H1 (cell line): ENCODE results near the gene JPH3. TPM values are rescaled to one million over a fixed set of nuclear protein-coding genes. Genes with fewer than 3 reads are reported as not detected.

Source experiments
- CTCF ChIA-PET: fragments of 300-600 bp; sonication (Branson Sonifier 250); formaldehyde crosslinking; loops from one replicate; lab custom pipeline; 2021; ENCODE audit not compliant: partially characterized antibody; lab: Charles Lee
- POLR2A ChIA-PET: fragments of 300-600 bp; sonication (Branson Sonifier 250); formaldehyde crosslinking; loops from one replicate; lab custom pipeline; 2021; ENCODE audit warnings: inconsistent platforms; ENCODE audit not compliant: partially characterized antibody; lab: Charles Lee
- DNase-seq, 2 experiments: peaks; one replicate each; pipeline versions ENCODE4 v3.0.0 to v3.0.0-alpha.2; 2010 to 2022; ENCODE audit warnings: low spot score in 2 of 2, low read depth in 1 of 2, mixed read lengths in 1 of 2
- FAIRE-seq: peaks from 2 replicates; lab custom pipeline; 2011; peaks lifted over from hg19 to GRCh38; lab: Jason Lieb, UNC
- H2AFZ ChIP-seq: 2 replicates; pipeline ENCODE4 v1.8.1; 2012; ENCODE audit warnings: low read length, inconsistent platforms
- H2AK5ac ChIP-seq: 2 replicates; pipeline ENCODE4 v1.6.1; 2013; ENCODE audit warnings: low read depth, low read length
- H2BK120ac ChIP-seq: replicated peaks from 2 replicates; pipeline ENCODE3; 2013; ENCODE audit warnings: low read depth, low read length, inconsistent platforms
- H2BK12ac ChIP-seq: 2 replicates; pipeline ENCODE4 v1.6.1; 2013; ENCODE audit warnings: low read depth, low read length
- H2BK15ac ChIP-seq: 2 replicates; pipeline ENCODE4 v1.6.1; 2013; ENCODE audit warnings: low read length
- H2BK20ac ChIP-seq: 2 replicates; pipeline ENCODE4 v1.6.1; 2013; ENCODE audit warnings: low read length
- H2BK5ac ChIP-seq: 2 replicates; pipeline ENCODE4 v1.6.1; 2013; ENCODE audit warnings: low read depth, low read length
- H3K14ac ChIP-seq: 2 replicates; pipeline ENCODE4 v1.6.1; 2013; ENCODE audit warnings: inconsistent platforms; ENCODE audit not compliant: insufficient read length
- H3K18ac ChIP-seq: 2 replicates; pipeline ENCODE4 v1.6.1; 2013; ENCODE audit warnings: low read length; ENCODE audit errors: extremely low read depth
- H3K23ac ChIP-seq: 2 replicates; pipeline ENCODE4 v1.6.1; 2013; ENCODE audit warnings: inconsistent platforms; ENCODE audit not compliant: insufficient read length
- H3K23me2 ChIP-seq: 2 replicates; pipeline ENCODE4 v1.6.1; 2013; ENCODE audit warnings: low read depth, low read length
- H3K27ac ChIP-seq: 2 replicates; pipeline ENCODE4 v1.6.1; 2011; ENCODE audit warnings: low read depth, low read length, inconsistent platforms
- H3K27me3 ChIP-seq, 4 experiments: replicated peaks in 1 of 4; 1 replicate in 1 of 4; 2 replicates in 3 of 4; pipeline versions ENCODE4 v1.6.1 to v1.8.1; 2011 to 2013; ENCODE audit warnings: low read length in 3 of 4, mild to moderate bottlenecking in 3 of 4, inconsistent platforms in 2 of 4, mixed read lengths in 2 of 4, moderate library complexity in 1 of 4; ENCODE audit not compliant: control insufficient read depth in 3 of 4, insufficient read depth in 3 of 4; ENCODE audit errors: extremely low read depth in 1 of 4
- H3K36me3 ChIP-seq, 4 experiments: 2 replicates each; pipeline versions ENCODE4 v1.6.1 to v1.8.1; 2011 to 2013; ENCODE audit warnings: mild to moderate bottlenecking in 4 of 4, low read length in 3 of 4, moderate library complexity in 2 of 4, control low read depth in 1 of 4, inconsistent platforms in 1 of 4; ENCODE audit not compliant: insufficient read depth in 4 of 4, control insufficient read depth in 2 of 4
- H3K4ac ChIP-seq: replicated peaks from 2 replicates; pipeline ENCODE3; 2013; ENCODE audit warnings: low read length, low read depth, mixed read lengths, inconsistent platforms; ENCODE audit not compliant: insufficient read length
- H3K4me1 ChIP-seq, 4 experiments: replicated peaks in 1 of 4; 1 replicate in 1 of 4; 2 replicates in 3 of 4; pipeline versions ENCODE4 v1.6.1 to v1.8.1; 2011 to 2013; ENCODE audit warnings: low read length in 3 of 4, inconsistent platforms in 2 of 4, mixed read lengths in 1 of 4; ENCODE audit not compliant: insufficient read depth in 4 of 4, control insufficient read depth in 3 of 4
- H3K4me2 ChIP-seq, 2 experiments: 2 replicates each; pipeline versions ENCODE4 v1.6.1 to v1.8.1; 2011 to 2013; ENCODE audit warnings: low read depth in 2 of 2, low read length in 2 of 2, control low read depth in 1 of 2, inconsistent platforms in 1 of 2, mild to moderate bottlenecking in 1 of 2; ENCODE audit not compliant: insufficient read depth in 1 of 2
- H3K4me3 ChIP-seq, 4 experiments: fragments of 200-600, 300-600 bp in 1 of 4; sonication (generic), shearing (Covaris generic), sonication (Bioruptor Twin) in 1 of 4; 2 replicates each; pipeline versions ENCODE4 v1.5.1 to v1.8.1; 2011 to 2016; ENCODE audit warnings: low read length in 4 of 4, low read depth in 3 of 4, control low read depth in 2 of 4, inconsistent platforms in 2 of 4, mild to moderate bottlenecking in 2 of 4, mixed read lengths in 1 of 4, moderate library complexity in 1 of 4; ENCODE audit not compliant: insufficient read depth in 2 of 4; ENCODE audit errors: extremely low read depth in 1 of 4
- H3K56ac ChIP-seq: replicated peaks from 2 replicates; pipeline ENCODE3; 2013; ENCODE audit warnings: low read depth, mild to moderate bottlenecking, mixed read lengths, low read length, inconsistent platforms; ENCODE audit not compliant: insufficient read length
- H3K79me1 ChIP-seq: 2 replicates; pipeline ENCODE4 v1.6.1; 2013; ENCODE audit warnings: low read depth, low read length, control low read depth
- H3K79me2 ChIP-seq, 2 experiments: 2 replicates each; pipeline versions ENCODE4 v1.6.1 to v1.8.1; 2012 to 2013; ENCODE audit warnings: low read length in 2 of 2, mild to moderate bottlenecking in 2 of 2, inconsistent platforms in 1 of 2; ENCODE audit not compliant: insufficient read depth in 2 of 2, control insufficient read depth in 1 of 2
- H3K9ac ChIP-seq, 4 experiments: replicated peaks in 1 of 4; 1 replicate in 1 of 4; 2 replicates in 3 of 4; pipeline versions ENCODE4 v1.6.1 to v1.8.1; 2011 to 2013; ENCODE audit warnings: low read depth in 3 of 4, low read length in 3 of 4, control low read depth in 2 of 4, mild to moderate bottlenecking in 2 of 4, moderate library complexity in 2 of 4, inconsistent platforms in 1 of 4; ENCODE audit errors: extremely low read depth in 1 of 4
- H3K9me3 ChIP-seq, 2 experiments: 2 replicates each; pipeline versions ENCODE4 v1.6.1 to v1.8.1; 2012 to 2013; ENCODE audit warnings: mild to moderate bottlenecking in 2 of 2, moderate library complexity in 2 of 2, control low read depth in 1 of 2, inconsistent platforms in 1 of 2, low read depth in 1 of 2, low read length in 1 of 2, mixed read lengths in 1 of 2; ENCODE audit not compliant: insufficient read depth in 2 of 2
- H4K20me1 ChIP-seq, 2 experiments: replicated peaks in 1 of 2; 2 replicates each; pipeline versions ENCODE3 to v1.8.1; 2011 to 2013; ENCODE audit warnings: inconsistent platforms in 2 of 2, low read length in 2 of 2, mild to moderate bottlenecking in 1 of 2; ENCODE audit not compliant: insufficient read depth in 2 of 2, control insufficient read depth in 1 of 2
- H4K5ac ChIP-seq: 2 replicates; pipeline ENCODE4 v1.6.1; 2013; ENCODE audit warnings: low read length, low read depth, mixed read lengths, inconsistent platforms; ENCODE audit not compliant: insufficient read length
- H4K8ac ChIP-seq: 2 replicates; pipeline ENCODE4 v1.8.0; 2013; ENCODE audit warnings: mild to moderate bottlenecking, moderate library complexity, low read length, inconsistent platforms; ENCODE audit not compliant: insufficient read depth; ENCODE audit errors: extremely low read depth
- H4K91ac ChIP-seq: replicated peaks from 2 replicates; pipeline ENCODE3; 2013; ENCODE audit warnings: low read length, mixed read lengths, inconsistent platforms; ENCODE audit not compliant: insufficient read length
- EP300 ChIP-seq, 2 experiments: IDR thresholded peaks; 1 replicate in 1 of 2; 2 replicates in 1 of 2; pipeline ENCODE4 v1.6.1; 2011 to 2012; ENCODE audit warnings: low read depth in 2 of 2, low read length in 2 of 2, mild to moderate bottlenecking in 2 of 2, borderline replicate concordance in 1 of 2, inconsistent platforms in 1 of 2, moderate library complexity in 1 of 2
- HDAC2 ChIP-seq, 2 experiments: fragments of 300-600 bp in 1 of 2; sonication (generic) in 1 of 2; IDR thresholded peaks; 2 replicates each; pipeline ENCODE4 v1.6.1; 2011 to 2012; ENCODE audit warnings: low read depth in 2 of 2, low read length in 2 of 2, mild to moderate bottlenecking in 2 of 2, moderate library complexity in 2 of 2, borderline replicate concordance in 1 of 2, inconsistent platforms in 1 of 2
- JUND ChIP-seq: IDR thresholded peaks from 2 replicates; pipeline ENCODE4 v1.6.1; 2011; ENCODE audit warnings: mild to moderate bottlenecking, improper control_type of control experiment, low read length
- POLR2AphosphoS5 ChIP-seq: IDR thresholded peaks from 2 replicates; pipeline ENCODE4 v1.6.1; 2011; ENCODE audit warnings: low read depth, low read length
- SP4 ChIP-seq: IDR thresholded peaks from 2 replicates; pipeline ENCODE4 v1.6.1; 2012; ENCODE audit warnings: low read length, inconsistent platforms
- SRF ChIP-seq: IDR thresholded peaks from 2 replicates; pipeline ENCODE4 v1.6.1; 2011; ENCODE audit warnings: mild to moderate bottlenecking, low read depth, low read length, moderate library complexity
- TCF12 ChIP-seq: IDR thresholded peaks from 2 replicates; pipeline ENCODE4 v1.6.1; 2011; ENCODE audit warnings: low read depth, mild to moderate bottlenecking, low read length
- WGBS, 2 experiments: shearing (Covaris generic) in 1 of 2; methylation state at CpG; one replicate each; pipeline versions ENCODE4 v1.1.6 to v1.1.7; 2013 to 2015; ENCODE audit warnings: low lambda C conversion rate in 2 of 2, mixed read lengths in 2 of 2, inconsistent platforms in 1 of 2, low coverage in 1 of 2, missing lambda C conversion rate in 1 of 2; ENCODE audit not compliant: insufficient replicate concordance in 2 of 2, insufficient coverage in 1 of 2, insufficient read length in 1 of 2; ENCODE audit errors: extremely low coverage in 1 of 2, missing lambda C conversion rate in 1 of 2; 5-methylcytosine and 5-hydroxymethylcytosine counted together
- polyA plus RNA-seq, 7 experiments: library from polyadenylated mRNA; depleted of rRNA in 3 of 7; stranded (reverse) in 5 of 7; unstranded in 2 of 7; fragments of >200 nt in 5 of 7; fragments of 200-250 nt in 2 of 7; gene quantifications; 1 replicate in 5 of 7; 2 replicates in 1 of 7; 4 replicates in 1 of 7; pipeline versions ENCODE4 v1.2.1 to v1.2.3, GENCODE V29; 2011 to 2013; ENCODE audit warnings: missing spikeins in 2 of 7, mixed read lengths in 2 of 7
- total RNA-seq: library from RNA; stranded (reverse); fragmentation: NEBNext Ultra II Directional; extraction: Animal tissue kit (Norgen Biotek cat#: 25700); gene quantifications from 2 replicates; pipeline ENCODE4 v1.2.1, GENCODE V29; 2021

JPH3 gene
- total and polyA plus RNA-seq, 2 of the 8 experiments (the other 6 are each of a cell fraction or from before 2014, with no cell fraction given): 10.3 to 28.3 TPM

DNA sequence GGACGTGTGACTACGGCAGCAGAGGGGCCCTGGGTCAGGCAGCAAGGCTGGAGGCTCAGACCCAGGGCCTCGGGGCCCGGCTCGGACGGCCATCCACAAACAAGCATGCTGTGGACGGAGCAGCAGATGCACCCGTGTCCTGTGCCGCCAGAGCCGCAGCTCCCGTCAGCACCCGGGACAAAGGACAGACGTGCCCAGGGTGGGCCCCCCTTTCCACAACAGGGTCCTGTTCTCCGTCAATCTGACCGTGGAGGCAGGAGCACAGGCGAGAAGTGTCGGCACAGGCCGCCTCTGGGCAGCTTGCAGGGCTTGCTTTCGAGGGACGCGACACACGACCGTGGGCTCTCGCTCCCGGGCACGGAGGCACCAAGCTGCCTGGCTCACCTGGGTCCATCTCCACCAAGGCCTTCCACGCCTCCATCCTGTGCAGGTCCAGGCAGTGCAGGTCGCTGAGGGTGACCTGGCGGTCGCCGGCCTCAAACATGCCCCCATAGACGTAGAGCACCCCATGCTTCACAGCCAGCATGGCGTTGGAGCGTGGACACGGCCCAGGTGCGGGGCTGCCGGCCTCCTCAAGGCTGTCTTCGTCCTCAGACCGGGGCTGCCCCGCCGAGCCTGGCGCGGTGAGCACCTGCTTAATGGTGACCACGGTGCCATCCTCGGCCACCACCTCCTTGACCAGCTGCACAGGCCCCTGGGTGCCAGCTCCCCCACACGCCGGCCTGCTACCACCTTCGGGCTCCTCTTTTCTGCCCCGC, 106.8 kb downstream of the JPH3 start:
- H2BK15ac ChIP-seq: no peak overlapping the region
- FAIRE-seq: no peak
- no peak overlapping the region; the same call in 1 of the 2 replicates for H2BK5ac ChIP-seq
- no peak overlapping the region for H3K18ac ChIP-seq
- peaks cover 7 to 13% of the 10 kb centered on the region in 2 experiments for H4K20me1 ChIP-seq
- no peak overlapping the region for H4K8ac ChIP-seq
- WGBS, 2 experiments: 97% methylated on average over 40 of the region's 49 CpGs; no CpG with 5 or more reads in 1 of the 2 experiments
- CTCF ChIA-PET: interaction anchor here (1.3 to 2.1 kb wide), 3 partner anchors 13 to 73 kb away, joined by 3 to 6 read pairs (median 6); partner anchors contain the start of gene KLHDC4
- no peaks in the 10 kb centered on the region for H3K9me3 ChIP-seq
- POLR2A ChIA-PET: interaction anchor here (0.6 to 1.6 kb wide), 4 partner anchors 12 to 219 kb away, joined by 3 to 4 read pairs (median 3); no protein-coding TSS in a partner anchor
- H3K79me1 ChIP-seq: 0 out of 2 replicates have a peak, but pooled peaks cover 3% of the 10 kb centered on the region
- peaks cover 6 to 26% (median 17%) of the 10 kb centered on the region in 4 experiments; a peak in 7 of 8 replicates for H3K36me3 ChIP-seq
- H2AFZ ChIP-seq: no peak overlapping the region
- H3K56ac ChIP-seq: no peak overlapping the region
- H2AK5ac ChIP-seq: no peak overlapping the region
- TF ChIP-seq SP4 (no peak), SRF (no peak), POLR2AphosphoS5 (0 out of 2 replicates have a peak, but pooled peaks have one; percentile 32), JUND (no peak), EP300 (IDR thresholded peaks at IDR 0.05; ENCODE audit: borderline replicate concordance in 1 of 2, low read depth in 2 of 2, low read length in 2 of 2) (no peak), TCF12 (no peak), HDAC2 (IDR thresholded peaks at IDR 0.05; ENCODE audit: borderline replicate concordance in 1 of 2, low read depth in 2 of 2, low read length in 2 of 2) (no peak)
- H3K14ac ChIP-seq: no peak overlapping the region
- no peak overlapping the region for H2BK12ac ChIP-seq
- no peak overlapping the region for H2BK20ac ChIP-seq
- no peak overlapping the region for H4K91ac ChIP-seq
- no peak overlapping the region for H3K23ac ChIP-seq
- no peak for DNase-seq
- H3K27ac ChIP-seq: no peak overlapping the region
- peaks cover 0 to 3% (median 0%) of the 10 kb centered on the region in 4 experiments; a peak in 2 of 7 replicates for H3K4me1 ChIP-seq
- no peak overlapping the region for H4K5ac ChIP-seq
- no peak overlapping the region for H3K4me2 ChIP-seq
- no peak overlapping the region for H3K4me3 ChIP-seq
- no peaks in the 10 kb centered on the region for H3K27me3 ChIP-seq
- H2BK120ac ChIP-seq: no peak overlapping the region
- no peaks in the 10 kb centered on the region; a peak in 1 of 4 replicates for H3K79me2 ChIP-seq
- no peak overlapping the region for H3K9ac ChIP-seq
- no peaks in the 10 kb centered on the region for H3K23me2 ChIP-seq
- no peak overlapping the region for H3K4ac ChIP-seq
